ENCODE data around the gene LARGE1. TPM values are rescaled to one million over a fixed set of nuclear protein-coding genes. Genes with fewer than 3 reads are reported as not detected.

LARGE1 gene
- total RNA-seq, 1 donor from 2014 or later, result 195 TPM

GRCh38 chr22:33669746-33670145 is 250.5 kb downstream of the LARGE1 start:
- no peak for TF ChIP-seq CTCF (IDR thresholded peaks at IDR 0.05; ENCODE audit: unreplicated experiment)
- Mint-ChIP-seq H3K9me3 (ENCODE audit: low read depth) (no peaks in the 10 kb centered on the region), H3K36me3 (ENCODE audit: insufficient read depth) (peaks cover 8% of the 10 kb centered on the region), H3K4me1 (ENCODE audit: low read depth) (peaks cover 17% of the 10 kb centered on the region), H3K27me3 (no peaks in the 10 kb centered on the region), H3K4me3 (ENCODE audit: low read depth) (no peak overlapping the region), H3K27ac (no peak overlapping the region)
- DNase-seq (ENCODE audit: low spot score, unreplicated experiment), result no peak

GRCh38 chr22:33666961-33667619 is 253.2 kb downstream of the LARGE1 start:
- H3K27ac Mint-ChIP-seq, result no peak overlapping the region
- no peaks in the 10 kb centered on the region for H3K27me3 Mint-ChIP-seq
- H3K9me3 Mint-ChIP-seq (ENCODE audit: low read depth), result no peaks in the 10 kb centered on the region
- no peak overlapping the region for H3K4me3 Mint-ChIP-seq (ENCODE audit: low read depth)
- no peak for DNase-seq (ENCODE audit: low spot score, unreplicated experiment)
- peaks cover 8% of the 10 kb centered on the region for H3K36me3 Mint-ChIP-seq (ENCODE audit: insufficient read depth)
- H3K4me1 Mint-ChIP-seq (ENCODE audit: low read depth), result peaks cover 17% of the 10 kb centered on the region
- no peak for TF ChIP-seq CTCF (IDR thresholded peaks at IDR 0.05; ENCODE audit: unreplicated experiment)

DNA sequence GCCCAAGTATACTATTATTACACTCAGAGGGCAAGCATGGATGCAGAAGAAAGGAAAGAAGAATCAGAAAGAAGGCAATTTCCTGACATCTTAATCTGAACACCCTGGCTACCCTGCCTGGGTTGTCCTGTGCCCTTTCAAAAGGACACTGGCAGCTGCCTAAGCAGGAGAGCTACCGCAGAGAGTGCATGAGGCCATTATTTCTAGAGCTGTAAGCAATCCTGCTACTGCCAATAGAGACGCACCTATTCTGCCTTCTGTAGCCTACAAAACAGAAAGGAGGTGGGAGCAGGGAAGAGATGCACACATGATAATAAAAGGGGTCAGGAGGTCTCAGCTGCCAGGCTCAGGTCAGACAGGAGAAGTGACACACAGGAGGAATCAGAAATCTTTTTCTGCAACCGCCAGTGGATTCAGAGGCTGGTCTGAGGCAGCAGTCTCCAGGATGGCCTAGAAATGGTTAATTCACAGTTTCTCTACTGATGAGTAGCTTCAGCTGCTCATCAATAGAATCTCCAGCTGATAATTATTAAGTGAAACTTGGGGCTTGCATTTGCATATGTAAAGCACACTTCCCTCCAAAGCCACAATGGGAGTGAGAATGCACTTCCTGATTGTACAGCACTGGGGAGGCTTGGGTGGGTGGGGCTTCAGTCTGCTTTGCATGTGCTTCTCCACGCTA is 253.9 kb downstream of the LARGE1 start:
- Mint-ChIP-seq H3K27me3 (no peaks in the 10 kb centered on the region), H3K4me3 (ENCODE audit: low read depth) (no peak overlapping the region), H3K27ac (no peak overlapping the region), H3K36me3 (ENCODE audit: insufficient read depth) (peaks cover 8% of the 10 kb centered on the region), H3K4me1 (ENCODE audit: low read depth) (peaks cover 16% of the 10 kb centered on the region), H3K9me3 (ENCODE audit: low read depth) (no peaks in the 10 kb centered on the region)
- no peak for DNase-seq (ENCODE audit: low spot score, unreplicated experiment)
- no peak for TF ChIP-seq CTCF (IDR thresholded peaks at IDR 0.05; ENCODE audit: unreplicated experiment)

DNA sequence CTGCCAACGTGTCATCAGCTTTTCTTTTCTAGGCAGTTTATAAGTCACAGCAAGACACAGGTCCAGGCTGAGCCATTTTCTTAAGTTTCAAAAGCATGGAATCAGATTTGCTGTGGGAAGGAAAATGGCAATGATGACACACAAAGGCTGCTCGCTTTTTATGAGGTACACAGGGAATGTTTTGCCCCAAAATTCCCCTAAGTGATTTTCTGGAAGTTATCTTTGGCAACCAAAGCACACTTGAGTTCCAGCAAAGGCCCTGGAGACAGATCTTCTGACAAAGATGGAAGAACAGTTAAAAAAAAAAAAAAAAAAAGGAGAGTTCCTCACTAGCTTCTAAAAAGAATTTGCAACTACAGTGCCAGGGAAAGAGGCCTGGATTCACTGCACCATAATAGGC is 260.8 kb downstream of the LARGE1 start:
- no peaks in the 10 kb centered on the region for H3K27me3 Mint-ChIP-seq
- no peak overlapping the region for H3K4me3 Mint-ChIP-seq (ENCODE audit: low read depth)
- H3K36me3 Mint-ChIP-seq (ENCODE audit: insufficient read depth), result peaks cover 26% of the 10 kb centered on the region
- DNase-seq (ENCODE audit: low spot score, unreplicated experiment), result no peak
- H3K27ac Mint-ChIP-seq, result peak overlapping the region; percentile 77
- peaks cover 19% of the 10 kb centered on the region for H3K4me1 Mint-ChIP-seq (ENCODE audit: low read depth)
- H3K9me3 Mint-ChIP-seq (ENCODE audit: low read depth), result no peaks in the 10 kb centered on the region
- TF ChIP-seq CTCF (IDR thresholded peaks at IDR 0.05; ENCODE audit: unreplicated experiment), result no peak

GRCh38 chr22:33658775-33659174 is 261.5 kb downstream of the LARGE1 start:
- no peaks in the 10 kb centered on the region for H3K27me3 Mint-ChIP-seq
- DNase-seq (ENCODE audit: low spot score, unreplicated experiment), result no peak
- peaks cover 23% of the 10 kb centered on the region for H3K4me1 Mint-ChIP-seq (ENCODE audit: low read depth)
- H3K4me3 Mint-ChIP-seq (ENCODE audit: low read depth), result no peak overlapping the region
- TF ChIP-seq CTCF (IDR thresholded peaks at IDR 0.05; ENCODE audit: unreplicated experiment), result no peak
- H3K9me3 Mint-ChIP-seq (ENCODE audit: low read depth), result no peaks in the 10 kb centered on the region
- H3K27ac Mint-ChIP-seq, result no peak overlapping the region
- peaks cover 21% of the 10 kb centered on the region for H3K36me3 Mint-ChIP-seq (ENCODE audit: insufficient read depth)
